SIG-M5 treated with dmso at 0.1 percent for 504 hours (cell line): Measurements from ENCODE around the gene KIF16B.
"Not testable (repeated sequence)": the region's sequence is repeated elsewhere in the genome, so short reads cannot be mapped to it uniquely, and the experiment has no call there.

ENCODE experiments used
- DNase-seq: peaks from one replicate; lab custom pipeline; 2025; ENCODE audit not compliant: unreplicated experiment; lab: John Stamatoyannopoulos, UW

The KIF16B gene

GRCh38 chr20:16267526-16267925, 305.7 kb downstream of the KIF16B start:
- DNase-seq: no peak

DNA sequence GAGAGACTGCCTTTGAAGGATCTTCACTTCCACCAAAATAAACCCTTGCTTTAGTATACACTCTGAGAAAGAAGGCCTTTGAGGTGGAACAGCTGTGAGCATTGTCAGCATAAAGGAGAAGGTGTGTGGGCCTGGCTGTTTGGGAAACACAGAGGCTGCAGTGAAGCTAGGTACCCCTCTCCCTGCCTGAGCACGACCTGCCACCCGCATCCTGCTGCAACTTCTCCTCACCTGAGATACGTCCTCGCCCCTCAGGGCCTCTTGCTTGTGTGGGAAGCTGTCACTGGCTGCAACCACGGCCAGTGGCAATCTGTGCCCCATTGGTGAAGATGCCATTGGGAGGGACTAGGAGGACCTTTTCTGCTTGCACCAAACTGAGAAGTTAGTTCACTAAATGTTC, 307.9 kb downstream of the KIF16B start:
- DNase-seq: no peak

DNA sequence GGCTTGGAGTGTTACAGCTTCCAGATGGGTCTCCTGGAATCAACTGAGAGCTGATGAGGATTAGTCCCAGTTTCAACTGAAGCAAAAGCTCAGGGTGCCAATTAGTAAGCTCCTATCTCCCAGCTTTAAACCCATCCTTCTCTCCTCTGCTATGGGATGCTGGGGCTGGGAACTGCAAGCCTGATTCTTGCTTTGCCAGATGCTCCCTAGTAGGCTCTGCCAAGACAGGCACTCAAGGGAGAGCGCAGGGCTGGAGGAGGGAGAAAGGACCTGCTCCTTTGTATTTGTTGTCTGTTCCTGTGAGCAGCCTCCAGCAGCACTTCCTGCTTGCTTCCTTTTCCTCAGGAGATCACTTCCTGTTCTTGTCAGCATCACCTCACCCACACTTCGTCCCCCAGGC, 309.7 kb downstream of the KIF16B start:
- DNase-seq: no peak

DNA sequence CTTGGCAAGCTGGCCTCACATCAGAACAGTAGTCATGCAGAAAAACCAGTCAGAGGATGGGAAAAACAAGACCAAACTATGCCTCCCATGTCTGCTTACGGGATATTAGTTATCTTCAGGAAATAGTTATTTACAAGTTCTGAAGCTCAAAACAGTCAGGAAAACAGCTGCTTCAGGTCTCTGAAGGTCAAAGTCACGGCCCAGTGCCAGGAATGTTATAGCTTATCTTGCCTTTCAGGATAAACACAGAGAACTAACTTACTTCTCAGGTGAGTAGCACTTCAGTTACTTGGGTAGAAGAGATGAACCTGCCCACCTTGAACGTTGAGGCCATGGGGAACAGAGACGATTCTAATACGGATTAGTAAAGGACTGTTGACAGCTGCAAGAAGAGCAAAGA, 310.7 kb downstream of the KIF16B start:
- DNase-seq: no peak

DNA sequence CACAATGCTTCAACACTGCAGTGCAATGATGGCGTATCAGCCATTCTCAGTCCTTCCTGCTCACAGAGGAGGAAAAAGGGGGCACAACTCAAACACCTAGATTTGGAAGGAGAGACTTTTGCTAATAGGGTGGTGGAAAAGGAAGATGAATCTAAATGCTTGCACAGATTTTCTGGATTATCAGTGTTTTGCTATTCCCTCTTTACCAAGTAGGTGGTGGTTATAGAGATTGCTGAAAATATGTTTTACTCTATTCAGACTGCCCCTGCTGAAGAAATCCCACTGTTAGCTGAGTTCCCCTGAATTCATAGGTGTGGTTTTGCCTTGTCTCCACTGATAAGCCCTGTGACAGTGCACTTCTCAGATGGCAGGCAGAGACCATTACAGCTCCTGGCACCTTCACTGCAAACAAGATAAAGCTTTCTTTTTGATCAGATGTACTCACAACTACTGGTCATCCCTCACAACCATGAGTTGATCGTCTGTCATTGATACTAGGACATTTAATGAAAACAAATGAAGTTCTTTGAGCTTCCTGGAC, 311.4 kb downstream of the KIF16B start:
- no peak for DNase-seq

GRCh38 chr20:16260911-16261310, 312.3 kb downstream of the KIF16B start:
- no peak for DNase-seq

DNA sequence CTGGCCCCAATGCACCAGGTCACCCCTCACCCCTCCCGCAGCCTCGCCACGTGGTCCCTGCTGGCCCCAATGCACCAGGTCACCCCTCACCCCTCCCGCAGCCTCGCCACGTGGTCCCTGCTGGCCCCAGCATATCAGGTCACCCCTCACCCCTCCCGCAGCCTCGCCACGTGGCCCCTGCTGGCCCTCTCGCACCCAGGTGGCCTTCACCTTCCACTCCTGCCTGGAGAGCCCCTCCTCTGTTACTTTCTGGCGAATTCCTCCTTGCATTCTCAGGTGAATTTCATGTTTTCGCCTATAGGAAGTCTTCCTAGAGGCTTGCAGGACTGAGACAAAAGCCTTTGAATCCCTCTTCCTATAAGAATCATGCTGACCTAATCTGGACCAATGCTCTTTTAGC, 313.1 kb downstream of the KIF16B start:
- not testable (repeated sequence) for DNase-seq

DNA sequence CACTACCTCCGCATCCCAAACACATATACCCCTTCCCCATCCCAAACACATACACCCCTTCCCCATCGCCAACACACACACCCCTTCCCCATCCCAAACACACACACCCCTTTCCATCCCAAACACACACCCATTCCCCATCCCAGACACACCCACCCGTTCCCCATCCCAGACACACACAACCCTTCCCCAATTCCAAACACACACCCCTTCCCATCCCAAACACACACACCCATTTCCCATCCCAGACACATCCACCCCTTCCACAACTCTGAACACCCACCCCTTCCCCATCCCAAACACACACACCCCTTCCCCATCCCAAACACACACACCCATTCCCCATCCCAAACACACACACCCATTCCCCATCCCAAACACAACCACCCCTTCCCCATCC, 314.5 kb downstream of the KIF16B start:
- no peak for DNase-seq

GRCh38 chr20:16257813-16258430, 315.3 kb downstream of the KIF16B start:
- DNase-seq: no peak

DNA sequence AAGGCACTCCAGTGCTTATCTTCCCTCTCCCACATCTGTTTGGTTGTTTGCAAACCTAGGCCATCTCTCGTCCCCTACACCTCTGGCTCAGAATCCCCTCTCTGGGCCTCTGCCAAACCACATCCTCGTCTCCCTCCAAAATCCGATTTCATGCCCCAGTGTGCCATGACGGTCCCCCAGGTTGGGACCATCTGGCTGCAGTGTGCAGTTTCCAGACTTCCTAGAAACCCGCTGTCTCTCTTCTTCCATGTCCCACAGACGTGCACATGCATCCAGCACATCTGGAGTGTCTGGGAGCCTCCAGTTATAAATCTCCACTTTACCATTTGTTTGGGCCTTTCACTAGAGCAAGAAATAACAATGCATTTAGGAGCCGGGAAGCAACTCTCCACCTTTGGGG, 316.2 kb downstream of the KIF16B start:
- no peak for DNase-seq

DNA sequence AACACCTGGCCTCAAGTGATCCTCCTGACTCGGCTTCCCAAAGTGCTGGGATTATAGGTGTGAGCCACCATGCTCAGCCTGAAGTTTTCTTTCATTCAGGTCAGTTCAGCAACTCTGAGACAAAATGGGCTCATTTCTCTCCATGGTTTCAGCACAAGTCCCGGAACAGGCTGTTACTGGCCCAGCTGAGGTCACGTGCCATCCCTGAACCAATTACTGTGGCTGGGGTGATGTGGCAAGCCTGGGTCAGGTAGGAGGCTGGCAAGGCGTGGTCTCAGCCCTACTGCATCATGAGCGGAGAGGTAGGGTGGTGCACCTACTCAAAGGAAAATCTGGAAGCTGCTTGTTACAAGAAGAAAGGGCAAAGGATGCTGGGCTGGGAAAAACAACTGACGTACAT, 326.4 kb downstream of the KIF16B start:
- DNase-seq: no peak

DNA sequence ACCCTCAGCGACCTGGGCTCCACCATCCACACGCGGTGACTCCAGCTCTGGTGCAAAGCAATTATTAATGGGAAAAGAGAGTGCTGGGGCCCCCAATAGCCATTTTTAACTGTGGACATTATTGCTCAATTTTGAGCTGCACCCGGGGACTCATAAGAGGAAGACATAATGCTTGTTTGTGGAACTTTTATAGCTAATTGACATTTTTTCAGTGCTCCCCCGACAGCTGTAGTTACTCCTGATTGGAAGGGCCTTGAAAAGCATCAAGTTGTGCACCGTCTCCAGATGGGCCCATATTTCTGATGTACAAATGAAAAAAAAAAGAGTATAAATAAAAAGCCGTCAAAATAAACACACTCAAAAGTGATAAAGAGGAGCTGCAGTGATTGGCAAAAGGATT, 327.0 kb downstream of the KIF16B start:
- no peak for DNase-seq

- DNase-seq: no peak
Measured at GRCh38 chr20:16245879-16246278, 327.4 kb downstream of the KIF16B start.

- DNase-seq: no peak
Measured at GRCh38 chr20:16244892-16245291, 328.4 kb downstream of the KIF16B start.

DNA sequence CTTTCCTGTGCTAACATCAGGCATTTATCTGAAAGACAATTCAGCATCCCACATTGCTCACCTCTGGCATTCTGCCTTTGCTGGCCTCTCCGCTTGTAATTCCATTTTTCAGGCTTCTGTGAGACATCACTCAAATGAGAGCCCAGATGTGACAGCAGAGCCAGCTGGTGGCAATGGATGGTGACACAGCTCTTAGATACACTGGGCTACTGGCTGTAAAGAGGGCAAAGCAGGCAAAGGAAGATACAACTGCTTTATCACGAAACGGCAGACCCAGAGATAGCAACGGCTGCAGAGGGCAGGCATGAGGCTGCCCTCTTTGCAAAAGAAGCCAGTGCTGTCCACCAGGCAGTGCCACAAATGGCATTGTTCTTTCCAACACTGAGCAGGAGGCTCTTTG, 329.8 kb downstream of the KIF16B start:
- no peak for DNase-seq

- no peak for DNase-seq
Measured at GRCh38 chr20:16241911-16242310, 331.3 kb downstream of the KIF16B start.

GRCh38 chr20:16240355-16240754, 332.9 kb downstream of the KIF16B start:
- DNase-seq: no peak

- DNase-seq: no peak
Measured at GRCh38 chr20:16236589-16237241, 336.5 kb downstream of the KIF16B start.

DNA sequence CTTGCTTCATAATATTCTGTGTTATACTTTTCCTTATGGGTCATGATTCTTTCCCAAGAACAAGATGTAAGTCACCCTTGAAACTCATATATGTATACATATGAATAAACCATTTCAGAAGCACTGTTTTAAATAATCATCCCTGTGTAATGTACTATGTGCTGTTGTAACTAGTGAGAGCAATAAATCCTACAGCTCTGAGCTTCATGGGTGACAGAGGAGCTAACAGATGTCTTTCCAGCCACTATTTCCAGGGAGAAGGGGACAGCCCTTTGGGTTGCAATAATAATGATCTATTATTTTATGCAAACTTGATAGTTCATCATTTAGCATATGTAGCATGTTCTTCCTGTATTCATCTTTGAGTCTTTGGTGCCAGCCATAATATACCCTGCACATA, 342.8 kb downstream of the KIF16B start:
- DNase-seq: no peak

GRCh38 chr20:16229813-16230212, 343.4 kb downstream of the KIF16B start:
- DNase-seq: no peak

DNA sequence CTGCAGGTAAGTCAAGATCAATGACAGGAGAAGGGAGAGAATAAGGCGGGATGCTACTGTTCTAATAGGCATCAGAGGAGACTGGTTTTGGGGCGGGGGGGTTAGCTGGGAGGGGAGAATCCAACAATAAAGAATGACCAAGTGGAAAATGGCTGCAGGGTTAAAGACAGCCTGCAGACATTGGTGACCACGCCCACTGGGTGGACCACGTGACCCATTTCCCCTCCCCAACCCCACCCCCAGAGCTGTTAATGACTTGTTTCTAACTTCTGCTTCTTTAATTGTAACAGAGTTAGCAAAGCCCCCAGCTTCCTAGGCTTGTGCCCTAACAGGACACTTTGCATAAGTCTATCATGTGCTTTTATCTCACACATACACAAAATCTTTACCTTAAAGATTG, 344.5 kb downstream of the KIF16B start:
- no peak for DNase-seq

GRCh38 chr20:16226961-16227360, 346.3 kb downstream of the KIF16B start:
- not testable (repeated sequence) for DNase-seq

DNA sequence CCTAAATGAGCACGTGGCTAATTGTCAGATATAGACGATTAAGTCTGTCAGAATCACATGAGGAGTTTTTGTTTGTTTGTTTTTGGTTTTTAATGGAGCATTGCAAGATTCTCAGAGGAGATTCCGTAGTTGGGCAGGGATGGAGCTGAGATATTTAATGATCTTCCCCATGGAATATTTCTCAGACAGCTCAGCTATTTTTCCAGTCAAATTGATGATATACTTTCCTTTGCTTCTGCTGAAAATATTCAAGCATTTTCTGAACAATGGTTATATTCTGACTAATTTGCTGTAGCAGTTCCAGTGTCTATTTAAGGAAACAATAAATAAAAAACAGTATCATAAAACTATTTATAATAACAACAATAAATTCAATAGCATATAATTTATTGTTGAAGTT, 348.4 kb downstream of the KIF16B start:
- no peak for DNase-seq
